HG03460 (cell line): ENCODE results near the gene NME4.
"Not testable (repeated sequence)": the region's sequence is repeated elsewhere in the genome, so short reads cannot be mapped to it uniquely, and the experiment has no call there.

Source experiments
- ATAC-seq: cut with Tn5 transposase; IDR thresholded peaks from one replicate; pipeline ENCODE4 v1.9.1; 2021; ENCODE audit not compliant: unreplicated experiment

The NME4 gene

GRCh38 chr16:375927-376816, 20.8 kb upstream of the NME4 start:
- no peak for ATAC-seq

GRCh38 chr16:376817-377418, 20.1 kb upstream of the NME4 start:
- ATAC-seq = no peak

GRCh38 chr16:377419-377951, 19.5 kb upstream of the NME4 start:
- ATAC-seq = no peak

- not testable (repeated sequence) for ATAC-seq
Measured at GRCh38 chr16:378113-378820, 18.7 kb upstream of the NME4 start.

- no peak for ATAC-seq
Measured at GRCh38 chr16:378821-379182, 18.2 kb upstream of the NME4 start.

GRCh38 chr16:379183-379960, 17.6 kb upstream of the NME4 start:
- ATAC-seq = no peak

GRCh38 chr16:379961-380761, 16.8 kb upstream of the NME4 start:
- ATAC-seq = no peak

GRCh38 chr16:380762-381011, 16.3 kb upstream of the NME4 start:
- ATAC-seq = no peak

- ATAC-seq = peak; percentile 16
Measured at GRCh38 chr16:381012-381788, 15.8 kb upstream of the NME4 start.

GRCh38 chr16:381789-382717, 14.9 kb upstream of the NME4 start, which contains the start of gene PGAP6:
TSS of gene PGAP6 (minus strand) at chr16:381978. CDS start at chr16:381821, 157 bp downstream.
- peak; percentile 49 for ATAC-seq

- no peak for ATAC-seq
Measured at GRCh38 chr16:383326-384051, 13.5 kb upstream of the NME4 start.

GRCh38 chr16:386641-387156, 10.3 kb upstream of the NME4 start:
- no peak for ATAC-seq

GRCh38 chr16:387761-388666, 9.0 kb upstream of the NME4 start:
- ATAC-seq = not testable (repeated sequence)

- no peak for ATAC-seq
Measured at GRCh38 chr16:389352-389751, 7.6 kb upstream of the NME4 start.

GRCh38 chr16:391885-392335, 5.1 kb upstream of the NME4 start:
- no peak for ATAC-seq

- ATAC-seq = no peak
Measured at GRCh38 chr16:392450-393030, 4.5 kb upstream of the NME4 start.
